NCI-H2196 (cell line): Measurements from ENCODE around the gene ASCC3.
"Not testable (repeated sequence)": the region's sequence is repeated elsewhere in the genome, so short reads cannot be mapped to it uniquely, and the experiment has no call there.

Experiments
- DNase-seq: peaks from one replicate; lab custom pipeline; 2025; ENCODE audit not compliant: unreplicated experiment; lab: John Stamatoyannopoulos, UW

Gene ASCC3

DNA sequence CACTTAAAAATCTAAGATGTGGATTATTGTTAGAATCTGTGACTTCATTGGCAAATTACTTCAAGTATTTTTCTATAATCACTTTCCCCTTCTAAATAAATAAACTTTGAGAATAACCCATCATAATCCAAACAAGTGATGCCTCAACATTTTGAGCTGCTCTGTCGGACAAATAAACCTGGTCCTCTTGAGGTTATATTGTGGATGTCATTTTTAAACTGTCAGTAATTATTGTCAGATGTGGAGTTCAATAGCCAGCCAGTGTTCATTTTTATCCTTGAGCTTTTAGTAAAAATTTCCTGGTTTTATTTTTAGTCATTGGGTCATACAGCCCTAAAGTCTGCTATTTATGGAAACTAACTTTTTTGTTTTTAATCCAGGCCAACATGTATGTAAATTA, 9.5 kb upstream of the ASCC3 start:
- DNase-seq, result not testable (repeated sequence)

DNA sequence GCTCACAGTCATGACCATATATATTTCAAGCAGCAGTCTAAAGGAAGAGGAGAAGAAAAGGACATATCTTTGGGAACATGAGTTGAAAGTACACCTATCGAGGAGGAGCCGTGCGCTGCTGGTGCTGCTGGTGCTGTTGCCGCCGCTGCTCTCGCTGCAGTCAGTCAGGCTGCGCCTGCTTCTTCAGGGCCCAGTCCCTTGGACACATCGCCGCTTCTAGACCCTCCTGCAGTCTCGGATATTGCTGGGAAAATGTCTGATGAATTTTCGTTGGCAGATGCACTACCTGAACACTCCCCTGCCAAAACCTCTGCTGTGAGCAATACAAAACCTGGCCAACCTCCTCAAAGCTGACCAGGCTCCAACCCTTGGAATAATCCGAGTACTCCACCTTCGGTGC, 8.2 kb upstream of the ASCC3 start:
- no peak for DNase-seq

GRCh38 chr6:100886076-100886475, 4.9 kb upstream of the ASCC3 start:
- no peak for DNase-seq

DNA sequence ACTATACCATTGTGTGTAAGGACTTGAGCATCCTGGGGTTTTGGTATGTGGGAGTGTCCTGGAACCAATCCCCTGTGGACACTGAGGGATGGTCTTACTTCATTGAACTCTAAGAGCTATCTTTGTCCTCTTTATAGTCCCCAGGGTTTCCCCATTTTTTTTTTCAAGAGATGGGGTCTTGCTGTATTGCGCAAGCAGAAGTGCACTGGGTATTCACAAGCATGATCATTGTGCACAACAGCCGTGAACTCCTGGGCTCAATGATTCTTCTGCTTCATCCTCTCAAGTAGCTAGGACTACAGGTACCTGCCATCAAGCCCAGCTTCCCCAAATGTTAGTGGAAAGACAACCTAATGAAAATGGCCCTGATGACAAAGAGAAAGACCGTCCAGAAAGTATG, 2.2 kb upstream of the ASCC3 start:
- no peak for DNase-seq

DNA sequence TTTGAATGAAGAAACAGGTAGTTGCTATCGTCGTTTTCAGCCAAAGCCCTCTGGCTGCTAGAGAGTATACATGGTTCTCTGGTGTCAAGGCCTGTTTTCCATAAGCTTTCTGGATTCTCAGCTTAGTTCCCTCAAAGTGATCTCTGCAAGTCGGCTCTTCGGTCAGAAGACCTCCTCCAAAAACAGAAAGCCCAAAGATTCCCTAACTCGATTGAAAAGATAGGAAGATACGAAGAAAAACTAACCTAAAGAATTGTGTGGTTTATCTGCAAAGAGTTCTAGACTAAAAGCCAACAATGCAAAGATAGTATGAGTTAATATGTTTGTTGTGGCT, 545 bp upstream of the ASCC3 start:
- peak; percentile 40 for DNase-seq

DNA sequence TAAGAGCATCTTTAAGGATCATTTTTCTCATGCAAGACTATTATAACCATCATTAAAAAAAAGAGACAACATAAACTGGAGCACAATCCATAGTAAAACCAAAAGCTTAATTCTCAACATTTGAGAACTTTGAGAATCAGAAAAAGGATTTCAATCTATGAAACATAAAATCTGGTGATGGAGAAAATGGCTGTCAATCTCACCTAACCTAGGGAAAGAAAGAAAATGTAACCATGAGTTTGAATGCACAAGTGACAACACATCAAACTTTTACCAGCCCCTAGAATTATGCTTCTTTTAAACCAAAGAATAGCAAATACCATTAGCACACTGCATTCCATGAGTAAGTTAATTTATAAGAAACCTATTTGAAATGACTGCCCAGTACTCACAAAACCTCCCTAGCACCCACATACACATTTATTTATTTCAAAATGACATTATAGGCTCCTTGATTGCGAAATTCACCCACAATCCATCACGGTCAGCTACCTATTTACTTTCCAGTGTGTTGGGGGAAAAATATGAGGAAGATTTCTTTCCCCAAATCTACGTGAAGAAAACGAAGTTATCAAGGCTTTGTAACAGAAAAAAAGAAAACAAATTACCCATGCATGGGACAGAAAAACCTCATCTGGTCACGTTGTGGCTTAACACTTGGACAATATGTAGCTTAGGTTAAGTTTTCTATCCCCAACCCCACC, 828 bp downstream of the ASCC3 start:
- peak; percentile 5 for DNase-seq

- no peak for DNase-seq
These were observed 1.8 kb downstream of the ASCC3 start for GRCh38 chr6:100879317-100879716.

DNA sequence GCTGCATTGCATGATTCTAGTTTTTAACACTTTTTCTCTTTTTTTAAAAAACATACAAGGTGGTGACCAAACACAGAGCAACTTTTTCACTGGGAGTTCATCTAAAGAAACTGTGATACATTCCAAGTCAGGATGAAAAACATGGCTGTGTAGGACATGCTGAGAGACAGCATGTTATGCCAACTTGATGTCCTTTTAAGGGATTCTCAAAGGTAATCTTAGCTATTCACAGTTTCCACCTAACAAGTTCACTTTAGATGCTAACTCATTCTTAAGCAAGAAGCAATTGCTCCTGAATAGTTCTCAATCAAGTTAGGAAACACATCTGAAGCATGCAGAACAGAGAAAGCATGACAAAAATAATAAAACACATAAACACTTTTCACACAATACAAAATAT, 3.3 kb downstream of the ASCC3 start:
- no peak for DNase-seq

DNA sequence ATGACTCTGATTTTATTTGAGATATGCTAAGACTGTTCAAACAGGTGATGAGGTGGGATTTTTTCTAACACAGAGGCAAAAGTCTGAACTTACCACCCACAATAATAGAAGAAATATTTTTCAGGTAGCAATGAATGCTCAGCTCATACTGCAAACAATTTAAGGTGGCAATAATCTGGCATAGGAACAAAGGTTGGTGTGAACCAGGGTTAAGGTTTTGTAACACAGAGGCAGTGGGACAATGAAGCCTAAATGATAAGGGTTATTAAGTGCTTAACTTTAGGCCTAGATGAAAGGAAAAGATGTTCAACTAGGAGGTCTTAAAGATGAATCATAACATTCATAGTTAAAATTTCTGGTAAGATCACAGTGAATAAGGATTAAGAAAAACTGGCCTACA, 4.9 kb downstream of the ASCC3 start:
- DNase-seq, result no peak

DNA sequence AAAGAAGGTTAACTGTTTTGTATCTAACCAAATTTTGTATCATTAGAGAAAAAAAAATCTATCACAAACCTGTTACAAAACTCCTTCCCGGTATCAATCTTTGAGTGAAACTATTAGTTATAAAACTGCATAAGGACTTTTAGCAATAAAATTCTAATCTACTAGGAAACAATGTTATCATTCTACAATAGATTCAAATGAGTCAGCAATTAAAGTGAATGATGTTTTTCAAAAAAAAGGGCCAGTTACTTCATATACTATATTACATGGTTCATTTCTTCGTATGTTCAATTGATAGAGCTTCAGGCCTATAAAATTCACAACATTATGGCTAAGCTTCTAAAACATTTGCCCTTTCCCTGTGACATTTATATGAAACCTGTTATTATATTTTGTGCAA, 15.6 kb downstream of the ASCC3 start:
- DNase-seq, result no peak

- DNase-seq, result no peak
These were observed 19.1 kb downstream of the ASCC3 start for GRCh38 chr6:100862063-100862462.

- DNase-seq, result no peak
These were observed 25.0 kb downstream of the ASCC3 start for GRCh38 chr6:100856146-100856545.

- no peak for DNase-seq
These were observed 29.3 kb downstream of the ASCC3 start for GRCh38 chr6:100851819-100852218.

DNA sequence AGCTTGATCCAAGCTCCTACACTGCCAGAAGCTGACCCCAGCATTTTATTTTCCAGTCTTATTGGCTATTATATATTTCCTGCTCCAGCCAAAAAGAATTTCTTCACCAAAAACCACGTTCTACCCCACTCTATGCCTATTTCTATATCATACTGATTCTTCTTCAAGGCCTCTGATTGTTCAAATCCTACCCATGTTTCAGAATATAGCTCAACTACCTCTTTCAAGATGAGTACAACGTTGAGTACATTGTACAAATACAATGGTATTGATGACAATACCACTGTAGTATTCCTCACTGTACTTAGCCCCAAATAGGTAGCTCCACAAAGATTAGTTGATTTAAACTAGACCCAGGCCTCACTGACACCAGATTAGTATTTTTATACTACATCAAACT, 31.0 kb downstream of the ASCC3 start:
- DNase-seq, result no peak

DNA sequence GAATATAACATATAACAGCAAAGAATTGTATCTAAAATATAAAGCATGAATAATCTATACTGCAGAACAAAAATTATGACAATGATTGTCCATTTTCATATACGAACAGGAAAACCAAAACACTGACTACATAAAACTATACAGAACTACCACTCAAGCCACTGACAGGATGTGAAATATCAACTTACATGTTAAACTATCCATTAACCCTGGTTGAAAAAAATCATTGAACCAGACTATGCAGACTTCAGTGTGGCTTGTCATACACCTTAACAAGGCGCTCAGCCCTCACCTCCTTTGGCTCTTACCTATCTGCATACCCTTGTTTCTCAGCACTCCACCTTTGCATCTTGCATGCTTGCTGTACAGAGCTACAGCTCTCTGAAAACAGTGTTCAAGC, 34.9 kb downstream of the ASCC3 start:
- peak; percentile 9 for DNase-seq

DNA sequence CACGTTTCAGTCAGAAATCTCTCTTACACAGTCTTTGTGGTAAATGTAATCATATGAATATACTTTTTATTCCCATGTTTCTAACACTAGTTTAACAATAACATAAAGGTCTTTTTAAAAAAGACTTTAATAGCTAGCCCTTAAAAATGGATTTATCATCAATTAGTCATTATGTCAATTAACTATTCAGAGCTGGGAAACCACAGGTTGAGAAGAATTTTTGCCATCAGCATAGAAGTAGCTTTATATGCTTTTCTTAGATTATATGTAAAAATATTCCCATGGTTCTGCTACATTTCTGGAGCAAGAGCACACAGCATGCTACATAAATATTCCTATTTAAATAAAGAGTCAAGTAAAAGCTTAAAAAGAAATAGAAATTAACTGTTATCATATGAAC, 35.5 kb downstream of the ASCC3 start:
- DNase-seq, result no peak

DNA sequence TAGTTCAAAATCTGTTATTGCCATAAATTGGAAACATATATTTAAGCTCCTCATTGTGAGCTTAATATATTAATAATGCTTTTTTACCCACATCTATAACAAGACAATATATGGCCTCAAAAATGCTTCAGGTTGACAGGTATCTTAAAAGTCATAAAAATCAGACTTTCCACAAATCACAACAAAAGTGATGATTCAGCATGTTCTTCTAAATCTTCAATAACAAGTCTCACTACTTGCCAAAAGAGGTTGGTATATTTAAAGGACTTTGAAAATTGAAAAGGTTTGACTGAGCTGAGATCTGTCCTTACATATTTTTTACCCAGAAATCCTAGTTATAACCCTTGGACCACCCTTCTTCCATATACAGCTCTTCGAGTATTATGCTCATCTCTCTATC, 41.7 kb downstream of the ASCC3 start:
- DNase-seq, result no peak

GRCh38 chr6:100838011-100838410, 43.1 kb downstream of the ASCC3 start:
- DNase-seq, result no peak

DNA sequence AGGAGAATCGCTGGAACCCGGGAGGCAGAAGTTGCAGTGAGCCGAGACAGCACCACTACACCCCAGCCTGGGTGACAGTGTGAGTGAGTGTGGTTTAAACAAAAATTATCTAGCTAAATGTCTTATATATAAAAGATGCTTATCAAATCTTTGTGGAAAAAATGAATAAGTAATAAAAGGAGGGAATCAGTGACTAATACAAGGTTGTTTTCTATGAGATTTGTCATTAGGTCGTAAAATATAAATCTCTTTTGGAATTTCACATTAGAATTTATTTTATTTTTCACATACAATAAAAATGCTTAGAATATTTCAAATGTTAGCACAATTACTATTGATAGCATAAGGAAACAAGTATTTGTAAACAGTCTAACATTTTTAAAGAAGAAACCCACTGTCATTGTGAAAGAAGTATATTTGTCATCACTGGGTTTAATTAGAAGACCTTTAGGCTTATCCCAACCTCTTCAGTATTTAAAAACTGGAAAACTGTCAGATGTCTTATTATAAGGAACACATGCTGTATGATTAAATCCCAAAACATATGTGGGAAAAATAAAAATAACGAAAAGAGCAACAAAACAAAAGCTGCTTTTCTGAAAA, 47.1 kb downstream of the ASCC3 start:
- DNase-seq, result no peak

- not testable (repeated sequence) for DNase-seq
These were observed 52.0 kb downstream of the ASCC3 start for GRCh38 chr6:100829077-100829595.

DNA sequence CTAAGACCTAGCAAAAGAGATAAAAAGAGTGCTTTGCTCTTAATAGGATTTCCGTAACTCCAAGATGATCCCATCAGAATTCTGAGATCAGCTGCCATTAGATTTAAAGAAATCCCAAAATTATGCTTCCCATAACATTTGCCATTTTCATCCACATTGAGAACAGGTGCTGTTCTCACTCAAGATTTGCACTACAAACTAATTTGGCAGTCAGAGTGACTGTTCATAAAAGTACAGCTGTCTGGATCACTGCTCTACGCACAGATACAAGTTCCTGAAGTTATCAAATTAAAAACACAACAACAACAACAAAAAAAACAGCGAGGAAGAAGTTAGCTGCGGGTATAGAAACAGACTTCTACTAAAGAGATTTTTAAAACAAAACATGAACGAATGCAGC, 58.1 kb downstream of the ASCC3 start:
- DNase-seq, result no peak

DNA sequence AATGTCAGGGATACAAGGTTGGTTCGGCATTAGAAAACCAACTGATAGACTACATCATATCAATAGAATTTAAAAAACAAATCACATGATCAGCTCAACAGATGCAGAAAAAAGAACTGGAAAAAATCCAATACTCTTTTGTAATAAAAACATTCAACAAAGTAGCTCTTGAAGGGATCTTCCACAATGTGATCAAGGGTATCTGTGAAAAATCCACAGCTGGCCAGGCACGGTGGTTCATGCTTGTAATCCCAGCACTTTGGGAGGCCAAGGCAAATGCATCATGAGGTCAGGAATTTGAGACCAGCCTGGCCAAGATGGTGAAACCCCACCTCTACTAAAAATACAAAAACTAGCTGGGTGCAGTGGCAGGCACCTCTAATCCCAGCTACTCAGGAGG, 63.1 kb downstream of the ASCC3 start:
- DNase-seq, result no peak

DNA sequence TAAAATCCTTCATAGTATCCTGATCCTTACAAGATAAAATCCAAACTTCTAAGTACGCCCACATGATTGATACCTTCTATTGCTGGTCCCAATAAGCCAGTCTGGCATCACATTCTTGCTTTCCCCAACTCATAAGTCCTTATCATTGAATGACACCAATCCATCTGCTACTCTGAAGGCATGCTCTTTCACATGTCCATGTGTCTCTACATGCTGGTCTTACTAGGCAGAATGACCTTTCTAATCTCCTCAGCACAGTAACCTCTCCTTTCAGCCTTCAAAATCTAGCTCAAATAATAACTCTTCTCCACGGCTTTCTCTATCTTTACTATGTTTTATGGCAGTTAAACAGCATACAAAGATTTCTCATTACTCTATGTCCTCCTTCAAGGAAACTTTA, 71.1 kb downstream of the ASCC3 start:
- no peak for DNase-seq
